Esophagus squamous epithelium (tissue), 4 donors: ENCODE measurements around the gene ZFHX3.
"Not testable (repeated sequence)": the region's sequence is repeated elsewhere in the genome, so short reads cannot be mapped to it uniquely, and the experiment has no call there.

Experiments
- CTCF ChIP-seq, 6 experiments: fragments of 450-650 bp in 4 of 6; fragments of 200-600 bp in 2 of 6; sonication (generic) in 2 of 6; IDR thresholded peaks; one replicate each; pipeline ENCODE4 v1.5.1; 2016 to 2019; ENCODE audit warnings: antibody characterized with exemption in 6 of 6, mild to moderate bottlenecking in 4 of 6, moderate library complexity in 4 of 6
- POLR2A ChIP-seq, 4 donors: fragments of 450-650 bp; IDR thresholded peaks; one replicate each; pipeline ENCODE4 v1.6.1; 2017; ENCODE audit warnings: antibody characterized with exemption in 4 of 4, mild to moderate bottlenecking in 4 of 4, moderate library complexity in 3 of 4

DNA sequence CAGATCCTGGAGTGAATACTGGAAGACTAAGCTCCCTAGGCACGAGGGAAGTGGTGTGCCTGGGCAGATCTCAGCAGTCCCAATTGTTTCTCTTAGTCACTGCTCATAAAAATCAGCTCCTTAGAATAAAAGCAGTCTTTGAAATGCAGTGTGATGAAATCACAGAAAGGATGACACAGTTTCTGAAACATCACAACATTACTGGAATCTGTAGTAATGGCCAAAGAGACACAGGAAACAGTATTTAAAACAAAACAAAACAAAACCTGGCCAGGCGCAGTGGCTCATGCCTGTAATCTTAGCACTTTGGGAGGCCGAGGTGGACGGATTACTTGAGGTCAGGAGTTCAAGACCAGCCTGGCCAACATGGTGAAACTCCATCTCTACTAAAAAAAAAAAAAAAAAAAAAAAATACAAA lies 34.7 kb upstream of the ZFHX3 start:
- TF ChIP-seq CTCF, POLR2A (IDR thresholded peaks at IDR 0.05): not testable (repeated sequence)
